NCI-H526 treated with DMSO at 0.1 percent for 48 hours (cell line): ENCODE results near the gene SPC25.

Experiments used
- DNase-seq: peaks from one replicate; lab custom pipeline; 2025; lab: John Stamatoyannopoulos, UW

Gene SPC25

DNA sequence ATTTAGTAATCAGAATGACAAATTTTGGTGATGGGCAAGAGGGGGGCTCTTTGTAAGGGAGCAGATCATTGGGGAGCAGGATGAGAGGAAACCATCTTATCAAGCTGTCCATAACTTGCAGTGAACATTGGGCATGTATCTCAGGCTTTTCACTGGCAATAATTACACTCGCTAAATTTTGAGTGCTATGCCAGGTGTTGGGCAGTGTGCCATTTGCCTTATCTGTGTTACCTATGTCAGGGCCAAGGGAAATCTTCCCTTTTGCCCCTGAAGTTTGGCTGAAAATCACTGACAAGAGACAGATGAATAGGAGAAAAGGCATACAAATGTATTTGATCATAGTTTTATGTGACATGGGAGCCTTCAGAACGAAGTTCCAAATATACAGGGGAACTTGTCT is 48.8 kb downstream of the SPC25 start:
- DNase-seq: no peak

DNA sequence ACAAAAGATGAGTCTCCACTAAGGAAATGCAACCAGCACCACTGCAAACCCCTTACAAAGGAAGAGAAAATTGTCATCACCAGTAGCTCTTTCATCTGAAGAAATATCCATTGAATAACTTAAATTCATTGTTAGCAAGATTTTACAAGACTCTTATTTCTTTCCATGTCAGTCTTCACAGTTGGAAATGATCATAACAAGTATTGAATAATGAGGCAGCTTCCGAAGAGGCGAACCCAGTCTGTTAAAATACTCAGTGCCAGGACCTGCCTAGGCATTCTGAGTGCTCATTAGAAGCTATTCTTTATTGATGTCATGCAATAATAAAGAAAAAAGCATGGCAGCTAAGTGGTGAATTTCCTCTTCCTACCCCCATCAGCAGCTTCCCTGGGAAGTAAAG is 54.3 kb downstream of the SPC25 start:
- DNase-seq: no peak

DNA sequence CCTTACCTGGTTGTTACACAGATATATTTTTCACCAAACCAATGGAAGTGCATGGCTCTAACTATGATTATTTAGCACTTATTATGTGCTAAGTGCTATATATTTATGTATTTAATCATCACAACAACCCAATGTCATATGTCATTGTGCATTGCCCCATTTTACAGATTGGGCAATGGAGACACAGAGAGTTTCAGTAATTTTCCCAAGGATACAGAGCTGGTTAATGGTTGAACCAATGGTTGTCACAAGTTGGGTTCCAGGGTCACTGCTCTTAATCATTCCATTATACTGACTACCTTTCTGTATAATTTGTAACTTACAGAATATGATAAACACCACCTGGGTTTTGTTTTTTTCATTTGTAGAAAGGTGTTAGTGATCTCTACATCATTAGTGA is 58.6 kb downstream of the SPC25 start:
- DNase-seq: no peak

DNA sequence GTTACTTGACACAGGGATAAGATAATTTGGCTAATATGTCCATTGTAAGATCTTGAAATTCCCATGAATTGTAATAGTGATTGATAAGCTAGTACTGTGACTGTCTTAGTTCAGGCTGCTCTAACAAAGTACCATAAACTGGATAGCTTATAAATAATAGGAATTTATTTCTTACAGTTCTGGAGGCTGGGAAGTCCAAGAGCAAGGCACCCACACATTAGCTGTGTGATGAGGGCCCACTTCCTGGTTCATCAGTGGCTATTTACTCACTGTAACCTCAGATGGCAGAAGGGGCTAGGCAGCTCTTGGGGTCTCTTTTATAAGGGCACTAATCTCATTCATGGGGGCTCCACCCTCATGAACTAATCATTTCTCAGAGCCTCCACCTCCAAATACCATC is 59.3 kb downstream of the SPC25 start:
- DNase-seq: no peak

DNA sequence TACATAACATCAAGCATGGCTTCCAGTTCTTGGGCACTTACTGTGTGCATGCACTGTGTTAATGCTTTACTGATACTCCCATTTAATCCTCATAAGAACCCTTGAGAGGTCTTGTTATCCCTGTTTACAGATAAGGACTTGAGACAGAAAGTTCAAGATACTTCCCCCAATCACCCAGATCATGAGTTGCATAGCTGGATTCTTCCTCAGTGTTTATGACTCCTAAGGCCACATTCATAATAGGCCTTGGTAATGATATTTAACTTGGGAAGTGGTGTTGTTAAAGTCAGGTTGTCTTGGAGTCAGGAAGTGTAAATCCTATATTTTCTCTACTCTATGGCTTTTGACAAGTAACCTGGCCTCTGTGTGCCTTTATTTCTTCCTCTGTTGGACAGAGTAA is 65.1 kb downstream of the SPC25 start:
- DNase-seq: no peak

DNA sequence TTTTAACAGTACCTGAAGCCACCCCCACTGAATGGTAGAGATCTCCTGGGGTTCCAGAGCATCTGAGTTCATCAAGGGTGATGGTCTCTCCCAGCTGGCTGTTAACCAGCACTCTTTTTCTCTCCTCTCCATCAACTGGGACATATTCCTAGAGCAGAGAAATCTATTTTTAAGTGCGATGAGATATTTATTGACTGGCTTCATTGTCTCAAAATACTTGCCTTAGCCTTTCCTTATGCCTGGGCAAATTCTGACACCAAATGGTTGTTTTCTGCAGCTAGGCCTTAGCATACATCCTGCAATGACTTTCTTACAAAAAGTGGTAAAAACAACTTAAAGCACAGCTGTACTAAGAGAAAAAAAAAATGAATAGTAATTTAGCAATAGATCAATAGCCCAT is 68.2 kb downstream of the SPC25 start:
- no peak for DNase-seq

DNA sequence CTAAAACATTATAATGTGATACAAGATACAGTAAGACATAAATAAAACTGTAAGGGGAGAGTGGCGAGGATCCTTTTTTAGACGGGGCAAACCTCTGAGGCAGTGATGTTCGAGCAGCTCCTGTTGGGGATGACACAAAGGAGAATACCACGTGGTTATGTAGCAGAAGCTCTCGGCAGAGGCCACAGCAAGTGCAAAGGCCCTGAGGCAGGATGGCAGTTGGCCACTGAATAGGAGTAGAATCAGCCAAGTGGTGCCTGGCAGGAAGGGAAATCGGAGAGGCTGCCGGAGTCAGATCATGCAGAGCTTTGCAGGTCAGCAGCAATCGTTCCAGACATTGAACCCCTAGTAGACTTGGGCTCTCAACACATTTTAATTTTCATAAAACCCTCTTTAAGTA is 68.7 kb downstream of the SPC25 start:
- DNase-seq: no peak
